BE2C (cell line): Measurements from ENCODE around the gene LGALS3BP.
A peak's percentile ranks its signal among the peaks of the same experiment; 100 is the strongest.

Source experiments
- DNase-seq: peaks from one replicate; pipeline ENCODE4 v3.0.0-alpha.2; 2020
- H3K27me3 ChIP-seq: fragments of 250-450 bp; sonication (Bioruptor Pico); 2 replicates; pipeline ENCODE4 v1.5.1; 2020; ENCODE audit warnings: mild to moderate bottlenecking
- H3K36me3 ChIP-seq: fragments of 250-450 bp; sonication (Bioruptor Pico); 2 replicates; pipeline ENCODE4 v1.5.1; 2020; ENCODE audit warnings: mild to moderate bottlenecking
- H3K4me1 ChIP-seq: fragments of 250-450 bp; sonication (Bioruptor Pico); 2 replicates; pipeline ENCODE4 v1.5.1; 2020
- H3K4me3 ChIP-seq: 2 replicates; pipeline ENCODE4 v1.5.1; 2011; ENCODE audit warnings: low read depth, low read length
- H3K9me3 ChIP-seq: fragments of 250-450 bp; sonication (Bioruptor Pico); 2 replicates; pipeline ENCODE4 v1.5.1; 2020
- TF ChIP-seq, protein P1 (sequence below): IDR thresholded peaks from 2 replicates; pipeline ENCODE4 v1.5.1; 2012; ENCODE audit warnings: mild to moderate bottlenecking, low read depth, low read length

Gene LGALS3BP

DNA sequence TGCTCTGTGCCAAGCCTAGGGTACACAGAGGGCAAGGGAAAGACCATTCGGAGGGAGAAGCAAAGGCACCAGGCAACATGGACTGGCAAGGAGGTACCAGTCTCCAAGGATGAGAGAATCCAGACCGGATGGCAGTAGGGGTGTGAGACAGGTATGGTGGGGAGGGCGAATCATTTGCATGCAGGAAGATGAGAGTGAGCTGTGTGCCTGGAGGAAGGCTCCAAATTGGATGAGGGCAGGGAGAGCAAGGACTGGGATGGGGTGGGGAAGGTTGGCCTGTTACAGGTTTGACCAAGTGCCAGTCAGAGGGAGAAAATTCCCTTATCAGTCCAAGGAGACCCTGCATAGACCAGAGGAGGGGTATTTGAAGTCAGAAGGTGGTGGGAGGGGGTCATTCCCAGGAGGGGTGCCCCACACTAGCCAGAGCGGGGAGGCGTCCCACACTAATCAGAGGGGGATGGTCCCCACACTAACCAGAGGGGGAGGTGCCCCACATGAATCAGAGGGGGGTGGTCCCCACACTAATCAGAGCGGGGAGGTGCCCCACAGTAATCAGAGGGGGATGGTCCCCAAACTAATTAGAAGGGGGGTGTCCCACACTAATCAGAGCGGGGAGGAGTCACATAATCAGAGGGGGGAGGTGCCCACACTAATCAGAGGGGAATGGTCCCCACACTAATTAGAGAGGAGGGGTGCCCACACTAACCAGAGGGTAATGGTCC lies 29.1 kb upstream of the LGALS3BP start:
- H3K27me3 ChIP-seq: no peaks in the 10 kb centered on the region
- TF ChIP-seq, protein P1, sequence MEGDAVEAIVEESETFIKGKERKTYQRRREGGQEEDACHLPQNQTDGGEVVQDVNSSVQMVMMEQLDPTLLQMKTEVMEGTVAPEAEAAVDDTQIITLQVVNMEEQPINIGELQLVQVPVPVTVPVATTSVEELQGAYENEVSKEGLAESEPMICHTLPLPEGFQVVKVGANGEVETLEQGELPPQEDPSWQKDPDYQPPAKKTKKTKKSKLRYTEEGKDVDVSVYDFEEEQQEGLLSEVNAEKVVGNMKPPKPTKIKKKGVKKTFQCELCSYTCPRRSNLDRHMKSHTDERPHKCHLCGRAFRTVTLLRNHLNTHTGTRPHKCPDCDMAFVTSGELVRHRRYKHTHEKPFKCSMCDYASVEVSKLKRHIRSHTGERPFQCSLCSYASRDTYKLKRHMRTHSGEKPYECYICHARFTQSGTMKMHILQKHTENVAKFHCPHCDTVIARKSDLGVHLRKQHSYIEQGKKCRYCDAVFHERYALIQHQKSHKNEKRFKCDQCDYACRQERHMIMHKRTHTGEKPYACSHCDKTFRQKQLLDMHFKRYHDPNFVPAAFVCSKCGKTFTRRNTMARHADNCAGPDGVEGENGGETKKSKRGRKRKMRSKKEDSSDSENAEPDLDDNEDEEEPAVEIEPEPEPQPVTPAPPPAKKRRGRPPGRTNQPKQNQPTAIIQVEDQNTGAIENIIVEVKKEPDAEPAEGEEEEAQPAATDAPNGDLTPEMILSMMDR: no peak
- no peaks in the 10 kb centered on the region for H3K9me3 ChIP-seq
- peak overlapping the region; percentile 93 for H3K4me3 ChIP-seq
- H3K4me1 ChIP-seq: peaks cover 4% of the 10 kb centered on the region; the same call in 1 of the 2 replicates
- no peak for DNase-seq
- no peaks in the 10 kb centered on the region; the same call in 1 of the 2 replicates for H3K36me3 ChIP-seq

DNA sequence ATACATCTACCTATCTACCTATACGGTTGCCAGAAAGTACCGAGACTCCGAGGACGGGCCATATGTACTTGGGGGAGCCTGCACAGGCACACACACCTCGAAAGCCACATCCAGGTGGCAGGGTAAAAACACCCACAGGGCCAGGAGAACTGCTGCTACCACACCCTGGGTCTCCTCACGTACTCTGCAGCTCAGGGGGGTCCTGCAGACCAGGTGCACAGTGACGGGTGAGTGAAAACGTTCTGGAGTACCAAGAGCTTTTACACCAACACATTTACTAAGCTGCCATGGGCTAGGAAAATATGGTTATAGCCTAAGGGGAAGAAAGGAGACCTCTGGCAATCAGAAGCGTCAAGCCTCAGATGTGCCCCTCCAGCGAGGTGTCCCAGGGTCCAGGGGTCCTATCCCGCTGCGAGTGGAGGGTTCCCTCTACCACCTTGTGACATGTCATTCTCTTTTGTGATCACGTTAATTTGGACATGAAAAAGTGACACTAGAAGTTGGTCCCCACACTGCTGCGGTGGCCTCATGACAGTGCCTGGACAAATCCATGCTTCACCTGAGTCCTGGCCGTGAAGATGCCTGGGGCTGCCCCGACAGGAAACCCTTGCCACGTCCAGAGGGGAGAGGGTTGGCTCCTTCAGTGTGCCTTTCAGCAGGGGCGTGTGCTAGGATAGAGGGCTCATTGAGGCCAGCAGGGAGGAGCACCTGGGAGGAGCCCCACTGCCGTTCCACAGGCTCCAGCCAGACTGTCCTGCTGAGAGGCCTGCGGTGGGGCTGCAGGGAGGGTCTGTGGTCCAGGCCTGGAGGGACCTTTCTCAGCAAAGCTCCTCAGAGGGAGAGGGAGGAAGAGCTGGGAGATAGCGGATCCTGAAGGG lies 28.0 kb upstream of the LGALS3BP start:
- H3K4me1 ChIP-seq: peaks cover 4% of the 10 kb centered on the region; the same call in 1 of the 2 replicates
- peaks cover 3% of the 10 kb centered on the region; the same call in 1 of the 2 replicates for H3K36me3 ChIP-seq
- no peak for DNase-seq
- TF ChIP-seq, protein P1: no peak
- no peak overlapping the region for H3K4me3 ChIP-seq
- no peaks in the 10 kb centered on the region for H3K9me3 ChIP-seq
- no peaks in the 10 kb centered on the region for H3K27me3 ChIP-seq

GRCh38 chr17:79006794-79007503 lies 27.2 kb upstream of the LGALS3BP start:
- H3K4me1 ChIP-seq: peaks cover 4% of the 10 kb centered on the region; the same call in 1 of the 2 replicates

GRCh38 chr17:79006046-79006445 lies 26.3 kb upstream of the LGALS3BP start:
- H3K4me3 ChIP-seq: no peak overlapping the region
- TF ChIP-seq, protein P1: no peak
- H3K9me3 ChIP-seq: no peaks in the 10 kb centered on the region
- peaks cover 7% of the 10 kb centered on the region; the same call in 1 of the 2 replicates for H3K36me3 ChIP-seq
- H3K27me3 ChIP-seq: no peaks in the 10 kb centered on the region
- peaks cover 4% of the 10 kb centered on the region; the same call in 1 of the 2 replicates for H3K4me1 ChIP-seq
- DNase-seq: no peak

More at GRCh38 chr17:79006794-79007503, 27.2 kb upstream of the LGALS3BP start:
- Histone ChIP-seq H3K36me3 (peaks cover 7% of the 10 kb centered on the region; the same call in 1 of the 2 replicates), H3K9me3 (no peaks in the 10 kb centered on the region), H3K4me3 (no peak overlapping the region), H3K27me3 (no peaks in the 10 kb centered on the region)
- DNase-seq: no peak
- TF ChIP-seq, protein P1: no peak

DNA sequence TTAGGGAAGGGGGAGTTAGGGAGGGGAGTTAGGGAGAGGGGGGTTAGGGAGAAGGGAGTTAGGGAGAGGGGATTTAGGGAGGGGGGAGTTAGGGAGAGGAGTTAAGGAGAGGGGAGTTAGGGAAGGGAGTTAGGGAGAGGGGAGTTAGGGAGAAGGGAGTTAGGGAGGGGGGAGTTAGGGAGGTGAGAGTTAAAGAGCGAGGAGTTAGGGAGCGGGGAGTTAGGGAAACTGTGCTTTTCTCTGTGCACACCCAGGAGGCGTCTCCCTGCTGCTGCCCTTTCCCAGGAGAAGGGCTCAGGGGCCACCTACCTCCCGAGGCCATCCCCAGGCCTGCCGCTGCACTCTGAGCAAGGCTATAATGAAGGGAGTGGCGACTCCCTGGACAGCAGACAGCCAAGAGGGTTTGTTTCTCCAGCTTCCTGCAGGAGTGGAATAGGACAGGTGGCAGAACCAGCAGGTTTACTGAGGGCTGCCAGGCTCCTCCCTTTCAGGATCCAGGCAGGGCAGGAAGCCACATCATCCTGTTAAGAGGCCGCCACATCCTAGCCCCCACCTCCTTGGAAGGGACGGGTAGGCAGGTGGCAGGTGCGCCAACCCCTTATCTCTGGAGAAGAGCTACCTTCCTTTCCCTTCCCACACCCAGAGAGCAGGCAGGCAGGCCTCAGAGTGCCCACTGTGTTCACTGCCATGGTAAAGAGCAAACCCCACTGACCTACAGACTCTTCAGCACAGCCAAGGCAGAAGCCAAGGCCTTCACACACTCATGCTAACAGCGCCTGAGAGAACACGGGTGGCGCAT lies 25.5 kb upstream of the LGALS3BP start:
- Histone ChIP-seq H3K36me3 (peaks cover 7% of the 10 kb centered on the region; the same call in 1 of the 2 replicates), H3K27me3 (no peaks in the 10 kb centered on the region)

More for the DNA sequence above, 25.5 kb upstream of the LGALS3BP start:
- TF ChIP-seq, protein P1: no peak
- H3K4me3 ChIP-seq: no peak overlapping the region
- no peak for DNase-seq
- H3K4me1 ChIP-seq: peaks cover 3% of the 10 kb centered on the region; the same call in 1 of the 2 replicates
- H3K9me3 ChIP-seq: no peaks in the 10 kb centered on the region
